Astrocyte (in vitro differentiated cells and primary cell): ENCODE measurements around the gene MPP1. TPM values are rescaled to one million over a fixed set of nuclear protein-coding genes. Genes with fewer than 3 reads are reported as not detected.

Experiments used
- DNase-seq: peaks from one replicate; pipeline ENCODE4 v3.0.0-alpha.2; 2010; ENCODE audit warnings: low read depth
- FAIRE-seq: peaks from 2 replicates; lab custom pipeline; 2011; peaks lifted over from hg19 to GRCh38; lab: Jason Lieb, UNC
- H2AFZ ChIP-seq: 2 replicates; pipeline ENCODE4 v1.6.0; 2012; ENCODE audit warnings: low read depth, low read length, inconsistent platforms
- H3K27ac ChIP-seq: 2 replicates; pipeline ENCODE4 v1.5.1; 2011; ENCODE audit warnings: low read depth, low read length, inconsistent platforms
- H3K27me3 ChIP-seq: 2 replicates; pipeline ENCODE4 v1.6.0; 2011; ENCODE audit warnings: low read length, inconsistent platforms; ENCODE audit not compliant: insufficient read depth
- H3K36me3 ChIP-seq: 2 replicates; pipeline ENCODE4 v1.5.1; 2011; ENCODE audit warnings: low read length, inconsistent platforms; ENCODE audit not compliant: insufficient read depth
- H3K4me1 ChIP-seq: 2 replicates; pipeline ENCODE4 v1.5.1; 2011; ENCODE audit warnings: low read length, inconsistent platforms; ENCODE audit not compliant: insufficient read depth
- H3K4me2 ChIP-seq: 2 replicates; pipeline ENCODE4 v1.6.0; 2012; ENCODE audit warnings: low read length, inconsistent platforms
- H3K4me3 ChIP-seq: 2 replicates; pipeline ENCODE4 v1.5.1; 2011; ENCODE audit warnings: low read depth, mild to moderate bottlenecking, low read length, inconsistent platforms; ENCODE audit not compliant: insufficient read depth
- H3K79me2 ChIP-seq: 2 replicates; pipeline ENCODE4 v1.6.0; 2012; ENCODE audit warnings: mild to moderate bottlenecking, low read length, inconsistent platforms; ENCODE audit not compliant: insufficient read depth
- H3K9ac ChIP-seq: 2 replicates; pipeline ENCODE4 v1.6.0; 2012; ENCODE audit warnings: mild to moderate bottlenecking, low read length, inconsistent platforms
- H3K9me3 ChIP-seq: 2 replicates; pipeline ENCODE4 v1.5.1; 2012; ENCODE audit warnings: low read depth, mild to moderate bottlenecking, low read length, inconsistent platforms; ENCODE audit not compliant: insufficient read depth
- H4K20me1 ChIP-seq: 2 replicates; pipeline ENCODE4 v1.6.0; 2012; ENCODE audit warnings: low read length, inconsistent platforms; ENCODE audit not compliant: insufficient read depth
- H3K27ac Mint-ChIP-seq: one replicate; pipeline ENCODE4 v1.8.0; 2021; ENCODE audit warnings: mild to moderate bottlenecking, mixed read lengths; ENCODE audit not compliant: unreplicated experiment
- H3K27me3 Mint-ChIP-seq: one replicate; pipeline ENCODE4 v1.8.0; 2021; ENCODE audit warnings: low read depth, mixed read lengths; ENCODE audit not compliant: unreplicated experiment
- H3K36me3 Mint-ChIP-seq: one replicate; pipeline ENCODE4 v1.8.0; 2021; ENCODE audit warnings: low read depth, mixed read lengths; ENCODE audit not compliant: unreplicated experiment
- H3K4me1 Mint-ChIP-seq: one replicate; pipeline ENCODE4 v1.8.0; 2021; ENCODE audit warnings: low read depth, mixed read lengths; ENCODE audit not compliant: unreplicated experiment
- H3K4me3 Mint-ChIP-seq: one replicate; pipeline ENCODE4 v1.8.0; 2021; ENCODE audit warnings: mild to moderate bottlenecking, moderate library complexity, mixed read lengths; ENCODE audit not compliant: unreplicated experiment
- H3K9me3 Mint-ChIP-seq: one replicate; pipeline ENCODE4 v1.8.0; 2021; ENCODE audit warnings: mild to moderate bottlenecking, mixed read lengths; ENCODE audit not compliant: unreplicated experiment
- EZH2 ChIP-seq: IDR thresholded peaks from 2 replicates; pipeline ENCODE4 v1.6.1; 2012; ENCODE audit warnings: mild to moderate bottlenecking, low read length, inconsistent platforms; ENCODE audit not compliant: insufficient read depth
- total RNA-seq: library from RNA; stranded (reverse); gene quantifications from 2 replicates; pipeline ENCODE4 v1.2.1, GENCODE V29; 2021
- TF ChIP-seq, protein P1 (sequence below): IDR thresholded peaks from 2 replicates; pipeline ENCODE4 v1.5.1; 2011; ENCODE audit warnings: low read depth, mild to moderate bottlenecking, inconsistent platforms, low read length, moderate library complexity; ENCODE audit not compliant: insufficient read depth

Gene MPP1
- total RNA-seq, 1 donor from 2014 or later = 9.0 TPM

DNA sequence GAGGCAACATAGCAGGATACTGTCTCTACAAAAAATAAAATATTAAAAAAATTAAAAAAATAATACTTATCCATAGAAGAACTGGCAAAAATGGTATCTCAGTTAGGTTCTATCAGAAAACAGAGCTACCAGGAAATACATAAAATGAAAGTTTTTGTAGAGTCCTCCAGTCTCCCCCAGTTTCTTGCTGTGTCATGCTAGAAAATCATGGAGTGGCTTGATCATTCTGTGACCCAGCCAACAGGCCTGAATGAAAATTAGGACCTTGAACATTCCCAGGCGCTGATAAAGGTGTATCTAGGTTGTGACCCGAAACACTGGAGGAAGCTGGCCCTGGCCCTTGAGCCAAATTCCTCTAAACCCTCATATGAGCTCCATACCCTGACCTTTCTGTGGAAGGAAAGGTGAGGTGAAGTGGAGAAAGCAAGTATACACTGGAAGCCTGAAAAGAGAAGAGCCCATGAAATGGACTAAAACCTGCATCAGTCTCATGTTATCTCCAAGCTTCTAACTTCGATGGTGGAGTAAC, 28.5 kb upstream of the MPP1 start:
- Histone ChIP-seq H3K79me2 (no peaks in the 10 kb centered on the region), H3K4me2 (no peak overlapping the region), H2AFZ (no peak overlapping the region), H3K4me3 (no peak overlapping the region), H3K27ac (no peak overlapping the region), H3K4me1 (no peaks in the 10 kb centered on the region), H3K9me3 (no peaks in the 10 kb centered on the region), H3K36me3 (no peaks in the 10 kb centered on the region), H3K9ac (no peak overlapping the region), H4K20me1 (no peaks in the 10 kb centered on the region), H3K27me3 (no peaks in the 10 kb centered on the region)
- DNase-seq (no peak), FAIRE-seq (peak; percentile 20)
- Mint-ChIP-seq H3K4me1 (no peaks in the 10 kb centered on the region), H3K9me3 (no peaks in the 10 kb centered on the region), H3K27me3 (no peaks in the 10 kb centered on the region), H3K36me3 (no peaks in the 10 kb centered on the region), H3K27ac (no peak overlapping the region), H3K4me3 (no peak overlapping the region)
- no peak for TF ChIP-seq EZH2
- TF ChIP-seq, protein P1, sequence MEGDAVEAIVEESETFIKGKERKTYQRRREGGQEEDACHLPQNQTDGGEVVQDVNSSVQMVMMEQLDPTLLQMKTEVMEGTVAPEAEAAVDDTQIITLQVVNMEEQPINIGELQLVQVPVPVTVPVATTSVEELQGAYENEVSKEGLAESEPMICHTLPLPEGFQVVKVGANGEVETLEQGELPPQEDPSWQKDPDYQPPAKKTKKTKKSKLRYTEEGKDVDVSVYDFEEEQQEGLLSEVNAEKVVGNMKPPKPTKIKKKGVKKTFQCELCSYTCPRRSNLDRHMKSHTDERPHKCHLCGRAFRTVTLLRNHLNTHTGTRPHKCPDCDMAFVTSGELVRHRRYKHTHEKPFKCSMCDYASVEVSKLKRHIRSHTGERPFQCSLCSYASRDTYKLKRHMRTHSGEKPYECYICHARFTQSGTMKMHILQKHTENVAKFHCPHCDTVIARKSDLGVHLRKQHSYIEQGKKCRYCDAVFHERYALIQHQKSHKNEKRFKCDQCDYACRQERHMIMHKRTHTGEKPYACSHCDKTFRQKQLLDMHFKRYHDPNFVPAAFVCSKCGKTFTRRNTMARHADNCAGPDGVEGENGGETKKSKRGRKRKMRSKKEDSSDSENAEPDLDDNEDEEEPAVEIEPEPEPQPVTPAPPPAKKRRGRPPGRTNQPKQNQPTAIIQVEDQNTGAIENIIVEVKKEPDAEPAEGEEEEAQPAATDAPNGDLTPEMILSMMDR = no peak

- Histone ChIP-seq H3K27ac (no peak overlapping the region), H3K9me3 (no peaks in the 10 kb centered on the region), H3K36me3 (no peaks in the 10 kb centered on the region), H3K79me2 (no peaks in the 10 kb centered on the region), H3K27me3 (no peaks in the 10 kb centered on the region), H3K4me1 (no peaks in the 10 kb centered on the region), H2AFZ (no peak overlapping the region), H4K20me1 (no peaks in the 10 kb centered on the region), H3K9ac (no peak overlapping the region), H3K4me2 (no peak overlapping the region), H3K4me3 (no peak overlapping the region)
- Mint-ChIP-seq H3K36me3 (no peaks in the 10 kb centered on the region), H3K9me3 (no peaks in the 10 kb centered on the region), H3K27me3 (no peaks in the 10 kb centered on the region), H3K4me1 (no peaks in the 10 kb centered on the region), H3K27ac (no peak overlapping the region), H3K4me3 (no peak overlapping the region)
- FAIRE-seq (no peak), DNase-seq (no peak)
- TF ChIP-seq, protein P1 = no peak
- no peak for TF ChIP-seq EZH2
Observed at GRCh38 chrX:154829926-154830442, 24.7 kb upstream of the MPP1 start.

DNA sequence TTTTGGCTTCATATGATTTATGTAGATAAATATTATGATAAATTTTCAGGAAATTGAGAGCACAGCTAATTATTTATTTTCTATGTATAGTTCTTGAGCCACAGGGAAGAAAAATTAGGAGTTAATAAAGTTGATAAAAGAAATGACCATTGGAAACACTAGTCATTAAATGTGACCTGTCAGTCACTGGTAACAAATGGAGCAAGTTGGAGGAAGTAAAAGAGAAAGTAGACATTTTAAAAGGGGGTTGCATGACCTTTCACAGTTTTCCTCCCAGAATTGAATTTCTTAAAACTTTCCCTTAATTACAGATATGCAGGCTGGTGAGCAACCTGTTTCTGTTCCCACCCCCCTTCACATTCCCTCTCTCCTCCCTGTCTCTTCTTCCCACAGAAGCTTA, 23.8 kb upstream of the MPP1 start:
- Histone ChIP-seq H2AFZ (no peak overlapping the region), H3K9ac (no peak overlapping the region), H3K27ac (no peak overlapping the region), H3K36me3 (no peaks in the 10 kb centered on the region), H3K79me2 (no peaks in the 10 kb centered on the region), H3K9me3 (no peaks in the 10 kb centered on the region), H3K27me3 (no peaks in the 10 kb centered on the region), H3K4me2 (no peak overlapping the region), H4K20me1 (no peaks in the 10 kb centered on the region), H3K4me1 (no peaks in the 10 kb centered on the region), H3K4me3 (no peak overlapping the region)
- Mint-ChIP-seq H3K27ac (no peak overlapping the region), H3K4me1 (no peaks in the 10 kb centered on the region), H3K36me3 (no peaks in the 10 kb centered on the region), H3K27me3 (no peaks in the 10 kb centered on the region), H3K4me3 (no peak overlapping the region), H3K9me3 (no peaks in the 10 kb centered on the region)
- DNase-seq (no peak), FAIRE-seq (no peak)
- TF ChIP-seq, protein P1 = no peak
- TF ChIP-seq EZH2 = no peak
